GM04504 (cell line): ENCODE data around the gene ATP1B4.

Experiments used
- DNase-seq: peaks from one replicate; pipeline ENCODE4 v3.0.0-alpha.2; 2012; ENCODE audit warnings: low read depth

Gene ATP1B4

GRCh38 chrX:120377179-120377578, 15.3 kb downstream of the ATP1B4 start:
- no peak for DNase-seq

GRCh38 chrX:120377715-120378114, 15.8 kb downstream of the ATP1B4 start:
- no peak for DNase-seq

- no peak for DNase-seq
These were observed 16.7 kb downstream of the ATP1B4 start for GRCh38 chrX:120378570-120378969.

- no peak for DNase-seq
These were observed 18.2 kb downstream of the ATP1B4 start for GRCh38 chrX:120379937-120380681.

- DNase-seq, result no peak
These were observed 18.8 kb downstream of the ATP1B4 start for GRCh38 chrX:120380699-120381098.

- no peak for DNase-seq
These were observed 39.4 kb downstream of the ATP1B4 start for GRCh38 chrX:120401301-120401700.

- DNase-seq, result no peak
These were observed 40.5 kb downstream of the ATP1B4 start for GRCh38 chrX:120402369-120402768.

GRCh38 chrX:120406638-120407037, 44.7 kb downstream of the ATP1B4 start:
- no peak for DNase-seq

- no peak for DNase-seq
These were observed 46.3 kb downstream of the ATP1B4 start for GRCh38 chrX:120408168-120408567.

GRCh38 chrX:120419463-120419862, 57.6 kb downstream of the ATP1B4 start:
- no peak for DNase-seq

- no peak for DNase-seq
These were observed 64.7 kb downstream of the ATP1B4 start for GRCh38 chrX:120426599-120426998.

GRCh38 chrX:120428309-120428708, 66.4 kb downstream of the ATP1B4 start:
- DNase-seq, result no peak

- DNase-seq, result no peak
These were observed 68.1 kb downstream of the ATP1B4 start for GRCh38 chrX:120429776-120430540.
